CD8-positive, alpha-beta memory T cell (primary cell): ENCODE measurements around the gene KCNQ5. TPM values are rescaled to one million over a fixed set of nuclear protein-coding genes. Genes with fewer than 3 reads are reported as not detected.

Source experiments
- CTCF ChIA-PET: fragments of 350-600 bp; sonication (Branson Sonifier 250); formaldehyde crosslinking; loops from one replicate; lab custom pipeline; 2021; ENCODE audit warnings: antibody characterized with exemption; lab: Charles Lee
- POLR2A ChIA-PET: fragments of 350-600 bp; sonication (Branson Sonifier 250); formaldehyde crosslinking; loops from one replicate; lab custom pipeline; 2021; ENCODE audit warnings: antibody characterized with exemption; lab: Charles Lee
- DNase-seq, 5 donors: peaks; one replicate each; pipeline versions ENCODE4 v3.0.0 to v3.0.0-alpha.2; 2020 to 2022; ENCODE audit warnings: mixed read lengths in 1 of 5
- H3K27ac ChIP-seq: one replicate; pipeline ENCODE4 v1.7.0; 2013; ENCODE audit warnings: low read depth, mild to moderate bottlenecking, low read length, moderate library complexity
- H3K27me3 ChIP-seq: 2 replicates; pipeline ENCODE4 v1.7.0; 2013; ENCODE audit warnings: low read length, mild to moderate bottlenecking; ENCODE audit not compliant: insufficient read depth, poor library complexity, severe bottlenecking
- H3K36me3 ChIP-seq: 2 replicates; pipeline ENCODE4 v1.7.0; 2013; ENCODE audit warnings: mild to moderate bottlenecking, low read length, moderate library complexity; ENCODE audit not compliant: insufficient read depth
- H3K4me1 ChIP-seq: 2 replicates; pipeline ENCODE4 v1.7.0; 2013; ENCODE audit warnings: mild to moderate bottlenecking, low read length, moderate library complexity; ENCODE audit not compliant: insufficient read depth
- H3K4me3 ChIP-seq: 2 replicates; pipeline ENCODE4 v1.7.0; 2013; ENCODE audit warnings: mild to moderate bottlenecking, low read length
- H3K9me3 ChIP-seq: 2 replicates; pipeline ENCODE4 v1.7.0; 2013; ENCODE audit warnings: mild to moderate bottlenecking, low read length
- H3K27ac Mint-ChIP-seq, 8 donors: one replicate each; pipeline ENCODE4 v1.8.0; 2020 to 2021; ENCODE audit warnings: mixed read lengths in 8 of 8, mild to moderate bottlenecking in 6 of 8, inconsistent platforms in 3 of 8, moderate library complexity in 3 of 8
- H3K27me3 Mint-ChIP-seq, 2 donors: one replicate each; pipeline ENCODE4 v1.8.0; 2020 to 2021; ENCODE audit warnings: mixed read lengths in 2 of 2, mild to moderate bottlenecking in 1 of 2, moderate library complexity in 1 of 2
- H3K36me3 Mint-ChIP-seq, 3 donors: one replicate each; pipeline ENCODE4 v1.8.0; 2020 to 2021; ENCODE audit warnings: mixed read lengths in 3 of 3, inconsistent platforms in 1 of 3, mild to moderate bottlenecking in 1 of 3
- H3K4me1 Mint-ChIP-seq, 3 donors: one replicate each; pipeline ENCODE4 v1.8.0; 2020 to 2021; ENCODE audit warnings: mixed read lengths in 3 of 3, inconsistent platforms in 1 of 3, mild to moderate bottlenecking in 1 of 3
- H3K4me3 Mint-ChIP-seq, 7 donors: one replicate each; pipeline ENCODE4 v1.8.0; 2020 to 2021; ENCODE audit warnings: mixed read lengths in 7 of 7, mild to moderate bottlenecking in 6 of 7, moderate library complexity in 4 of 7, inconsistent platforms in 2 of 7
- H3K9me3 Mint-ChIP-seq, 5 donors: one replicate each; pipeline ENCODE4 v1.8.0; 2020 to 2022; ENCODE audit warnings: mixed read lengths in 5 of 5, mild to moderate bottlenecking in 3 of 5, moderate library complexity in 2 of 5, inconsistent platforms in 1 of 5
- polyA plus RNA-seq: library from polyadenylated mRNA; unstranded; fragments of 300-500 nt; fragmentation: Illumina TruSeq; gene quantifications from one replicate; pipeline ENCODE4 v1.2.3, GENCODE V29; 2021
- total RNA-seq, 2 experiments: library from RNA; stranded (reverse); gene quantifications; one replicate each; pipeline ENCODE4 v1.2.3, GENCODE V29; 2021

KCNQ5 gene
- total and polyA plus RNA-seq, 3 experiments from 2014 or later, result 0.85 to 8.5 (median 7.9) TPM

- Histone ChIP-seq H3K4me1 (no peaks in the 10 kb centered on the region), H3K27me3 (no peaks in the 10 kb centered on the region), H3K9me3 (no peaks in the 10 kb centered on the region), H3K36me3 (no peaks in the 10 kb centered on the region), H3K4me3 (no peak overlapping the region), H3K27ac (no peak overlapping the region)
- Mint-ChIP-seq H3K4me3 (no peak overlapping the region), H3K4me1 (no peaks in the 10 kb centered on the region), H3K9me3 (no peaks in the 10 kb centered on the region), H3K27ac (no peak overlapping the region), H3K36me3 (no peaks in the 10 kb centered on the region), H3K27me3 (no peaks in the 10 kb centered on the region)
- no peak for DNase-seq
- POLR2A ChIA-PET, result no interaction called here
- CTCF ChIA-PET, result no interaction called here
Measured at GRCh38 chr6:72931325-72931887, 309.5 kb downstream of the KCNQ5 start.

DNA sequence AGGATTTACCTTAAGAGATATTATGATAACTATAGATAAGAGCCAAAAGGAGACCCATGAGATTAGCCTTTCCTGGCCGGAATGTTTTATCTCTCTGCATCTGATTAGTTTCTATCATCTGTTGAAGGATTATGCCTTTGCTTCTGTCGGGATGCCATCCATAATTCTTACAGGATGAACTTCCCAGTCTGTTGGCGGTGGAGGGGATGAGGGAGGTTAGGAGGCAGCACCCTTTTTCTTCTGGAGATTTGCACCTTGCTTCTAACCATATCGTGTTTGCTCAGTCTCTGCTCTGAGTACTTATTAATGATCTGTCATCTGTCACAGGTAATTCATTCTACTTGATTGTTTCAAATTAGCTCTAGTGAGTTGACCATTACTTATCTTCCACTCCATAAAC lies 311.4 kb downstream of the KCNQ5 start:
- no peak overlapping the region for H3K27ac Mint-ChIP-seq
- Histone ChIP-seq H3K27me3 (no peaks in the 10 kb centered on the region), H3K4me3 (no peak overlapping the region), H3K9me3 (no peaks in the 10 kb centered on the region), H3K4me1 (no peaks in the 10 kb centered on the region), H3K27ac (no peak overlapping the region), H3K36me3 (no peaks in the 10 kb centered on the region)
- no peaks in the 10 kb centered on the region for H3K9me3 Mint-ChIP-seq
- H3K4me1 Mint-ChIP-seq, result no peaks in the 10 kb centered on the region
- no peak for DNase-seq
- ChIA-PET CTCF (no interaction called here), POLR2A (no interaction called here)
- H3K36me3 Mint-ChIP-seq, result no peaks in the 10 kb centered on the region
- H3K27me3 Mint-ChIP-seq, result no peaks in the 10 kb centered on the region
- H3K4me3 Mint-ChIP-seq, result no peak overlapping the region

- H3K27ac Mint-ChIP-seq, result no peak overlapping the region
- Histone ChIP-seq H3K9me3 (no peaks in the 10 kb centered on the region), H3K4me1 (no peaks in the 10 kb centered on the region), H3K27me3 (no peaks in the 10 kb centered on the region), H3K27ac (no peak overlapping the region), H3K4me3 (no peak overlapping the region), H3K36me3 (no peaks in the 10 kb centered on the region)
- ChIA-PET POLR2A (no interaction called here), CTCF (no interaction called here)
- H3K36me3 Mint-ChIP-seq, result no peaks in the 10 kb centered on the region
- DNase-seq, result no peak
- H3K9me3 Mint-ChIP-seq, result no peaks in the 10 kb centered on the region
- no peak overlapping the region for H3K4me3 Mint-ChIP-seq
- H3K4me1 Mint-ChIP-seq, result no peaks in the 10 kb centered on the region
- H3K27me3 Mint-ChIP-seq, result no peaks in the 10 kb centered on the region
Measured at GRCh38 chr6:72936766-72937559, 315.1 kb downstream of the KCNQ5 start.

- Mint-ChIP-seq H3K4me3 (no peak overlapping the region), H3K27ac (no peak overlapping the region), H3K27me3 (no peaks in the 10 kb centered on the region), H3K36me3 (no peaks in the 10 kb centered on the region), H3K4me1 (no peaks in the 10 kb centered on the region), H3K9me3 (no peaks in the 10 kb centered on the region)
- Histone ChIP-seq H3K4me1 (no peaks in the 10 kb centered on the region), H3K9me3 (no peaks in the 10 kb centered on the region), H3K27ac (no peak overlapping the region), H3K36me3 (no peaks in the 10 kb centered on the region), H3K27me3 (no peaks in the 10 kb centered on the region), H3K4me3 (no peak overlapping the region)
- POLR2A ChIA-PET, result no interaction called here
- CTCF ChIA-PET, result no interaction called here
- DNase-seq, result no peak
Measured at GRCh38 chr6:72938104-72938503, 316.2 kb downstream of the KCNQ5 start.

- H3K4me1 ChIP-seq, result no peaks in the 10 kb centered on the region
- ChIA-PET POLR2A (no interaction called here), CTCF (no interaction called here)
- DNase-seq, result no peak
- H3K9me3 ChIP-seq, result no peaks in the 10 kb centered on the region
- Mint-ChIP-seq H3K27ac (peak overlapping the region in 1 of 8 donors; percentile 7), H3K4me1 (no peaks in the 10 kb centered on the region), H3K27me3 (no peaks in the 10 kb centered on the region), H3K36me3 (no peaks in the 10 kb centered on the region), H3K9me3 (no peaks in the 10 kb centered on the region), H3K4me3 (no peak overlapping the region)
- no peak overlapping the region for H3K27ac ChIP-seq
- H3K27me3 ChIP-seq, result no peaks in the 10 kb centered on the region
- H3K36me3 ChIP-seq, result no peaks in the 10 kb centered on the region
- H3K4me3 ChIP-seq, result no peak overlapping the region
Measured at GRCh38 chr6:72939004-72939403, 317.1 kb downstream of the KCNQ5 start.

DNA sequence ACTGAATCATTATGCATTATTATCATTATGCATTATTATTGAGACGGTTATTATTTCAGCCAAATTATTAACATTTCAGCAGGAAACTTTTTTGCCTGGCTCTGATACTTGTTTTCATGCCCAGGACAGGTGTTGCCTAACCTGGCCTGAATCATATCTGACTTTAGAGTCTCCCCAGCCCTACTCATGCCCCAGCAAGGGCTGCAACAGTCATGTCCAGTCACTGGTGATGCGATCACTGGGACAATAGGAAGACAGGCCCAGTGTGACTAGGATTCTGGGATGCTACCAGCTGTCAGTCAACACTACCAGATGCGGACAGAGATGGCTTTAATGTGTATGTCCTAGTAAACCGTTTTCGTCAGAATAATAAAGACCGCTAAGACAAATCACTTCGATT lies 318.4 kb downstream of the KCNQ5 start:
- ChIA-PET CTCF (no interaction called here), POLR2A (no interaction called here)
- no peak overlapping the region for H3K4me3 Mint-ChIP-seq
- Histone ChIP-seq H3K27me3 (no peaks in the 10 kb centered on the region), H3K36me3 (no peaks in the 10 kb centered on the region), H3K9me3 (no peaks in the 10 kb centered on the region), H3K4me1 (no peaks in the 10 kb centered on the region), H3K27ac (no peak overlapping the region), H3K4me3 (no peak overlapping the region)
- DNase-seq, result no peak
- no peaks in the 10 kb centered on the region for H3K27me3 Mint-ChIP-seq
- H3K4me1 Mint-ChIP-seq, result no peaks in the 10 kb centered on the region
- no peaks in the 10 kb centered on the region for H3K9me3 Mint-ChIP-seq
- H3K27ac Mint-ChIP-seq, result no peak overlapping the region
- no peaks in the 10 kb centered on the region for H3K36me3 Mint-ChIP-seq

DNA sequence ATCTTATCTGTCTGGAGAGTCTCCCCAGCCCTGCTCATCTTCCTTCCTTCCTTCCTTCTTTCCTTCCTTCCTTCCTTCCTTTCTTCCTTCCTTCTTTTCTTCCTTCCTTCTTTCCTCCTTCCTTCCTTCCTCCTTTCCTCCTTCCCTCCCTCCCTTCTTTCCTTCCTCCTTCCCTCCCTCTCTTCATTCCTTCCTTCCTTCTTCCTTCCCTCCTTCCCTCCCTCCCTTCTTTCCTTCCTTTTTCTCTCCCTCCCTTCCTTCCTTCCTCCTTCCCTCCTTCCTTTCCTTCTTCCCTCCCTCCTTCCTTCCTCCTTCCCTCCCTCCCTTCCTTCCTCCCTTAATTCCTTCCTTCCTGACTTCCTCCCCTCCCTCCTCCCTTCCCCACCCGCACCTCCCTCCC lies 319.4 kb downstream of the KCNQ5 start:
- H3K27me3 Mint-ChIP-seq, result no peaks in the 10 kb centered on the region
- H3K36me3 Mint-ChIP-seq, result no peaks in the 10 kb centered on the region
- Histone ChIP-seq H3K36me3 (no peaks in the 10 kb centered on the region), H3K4me1 (no peaks in the 10 kb centered on the region), H3K27ac (no peak overlapping the region), H3K9me3 (no peaks in the 10 kb centered on the region), H3K4me3 (no peak overlapping the region), H3K27me3 (no peaks in the 10 kb centered on the region)
- POLR2A ChIA-PET, result no interaction called here
- H3K4me1 Mint-ChIP-seq, result no peaks in the 10 kb centered on the region
- CTCF ChIA-PET, result no interaction called here
- DNase-seq, result no peak
- no peak overlapping the region for H3K4me3 Mint-ChIP-seq
- H3K27ac Mint-ChIP-seq, result no peak overlapping the region
- no peaks in the 10 kb centered on the region for H3K9me3 Mint-ChIP-seq

GRCh38 chr6:72941751-72942150 lies 319.9 kb downstream of the KCNQ5 start:
- H3K4me1 ChIP-seq, result no peaks in the 10 kb centered on the region
- H3K27me3 ChIP-seq, result no peaks in the 10 kb centered on the region
- DNase-seq, result no peak
- H3K27ac ChIP-seq, result no peak overlapping the region
- POLR2A ChIA-PET, result no interaction called here
- Mint-ChIP-seq H3K4me1 (no peaks in the 10 kb centered on the region), H3K9me3 (no peaks in the 10 kb centered on the region), H3K36me3 (no peaks in the 10 kb centered on the region), H3K4me3 (no peak overlapping the region), H3K27me3 (no peaks in the 10 kb centered on the region), H3K27ac (no peak overlapping the region)
- H3K4me3 ChIP-seq, result no peak overlapping the region
- no peaks in the 10 kb centered on the region for H3K36me3 ChIP-seq
- no peaks in the 10 kb centered on the region for H3K9me3 ChIP-seq
- CTCF ChIA-PET, result no interaction called here
